NCI-H2196 treated with DMSO at 0.1 percent for 48 hours (cell line): Measurements from ENCODE around the gene CDKL4.
"Not testable (repeated sequence)": the region's sequence is repeated elsewhere in the genome, so short reads cannot be mapped to it uniquely, and the experiment has no call there.

Source experiments
- DNase-seq: peaks from one replicate; lab custom pipeline; 2025; ENCODE audit not compliant: unreplicated experiment; lab: John Stamatoyannopoulos, UW

The CDKL4 gene

GRCh38 chr2:39243469-39244123 is at the start of gene CDKL4:
Gene CDKL4 (minus strand): TSS chr2:39243970.
- no peak for DNase-seq

DNA sequence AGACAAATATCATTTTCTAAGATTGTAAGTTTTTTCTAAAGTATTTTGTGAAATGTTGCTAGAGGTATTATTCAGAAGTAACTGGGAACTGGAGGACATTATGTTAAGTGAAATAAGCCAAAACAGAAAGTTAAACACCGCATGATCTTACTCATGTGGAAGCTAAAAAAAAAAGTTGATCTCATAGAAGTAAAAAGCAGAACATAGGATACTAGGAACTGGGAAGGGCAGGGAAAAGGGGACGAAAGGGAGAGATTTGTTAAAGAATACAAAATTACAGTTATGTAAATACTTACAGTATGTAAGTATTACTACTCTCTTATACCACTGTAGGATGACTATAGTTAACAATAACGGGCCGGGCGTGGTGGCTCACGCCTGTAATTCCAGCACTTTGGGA is 46.7 kb upstream of the CDKL4 start:
- DNase-seq, result no peak

GRCh38 chr2:39289609-39290008 is 45.8 kb upstream of the CDKL4 start:
- DNase-seq, result no peak

- no peak for DNase-seq
Observed at GRCh38 chr2:39283561-39283960, 39.8 kb upstream of the CDKL4 start.

DNA sequence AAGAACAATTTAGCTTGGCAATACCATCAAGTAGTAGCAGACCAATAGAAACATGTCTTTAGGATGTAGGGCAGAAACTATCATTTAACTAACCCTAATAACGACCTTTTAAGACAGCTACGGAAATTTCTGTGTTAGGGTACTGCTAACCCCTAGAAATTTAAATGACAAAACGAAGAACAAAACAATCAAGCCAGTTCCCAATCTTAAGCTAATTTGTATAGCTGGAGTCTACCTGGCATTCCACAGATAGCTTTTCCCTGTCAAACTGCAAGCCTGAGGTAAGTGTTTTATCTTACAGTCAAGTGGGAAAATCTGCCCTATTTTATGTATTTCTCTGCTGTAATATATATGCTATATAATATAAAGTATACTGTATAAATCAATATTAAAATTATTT is 37.6 kb upstream of the CDKL4 start:
- no peak for DNase-seq

GRCh38 chr2:39275016-39275415 is 31.2 kb upstream of the CDKL4 start:
- no peak for DNase-seq

DNA sequence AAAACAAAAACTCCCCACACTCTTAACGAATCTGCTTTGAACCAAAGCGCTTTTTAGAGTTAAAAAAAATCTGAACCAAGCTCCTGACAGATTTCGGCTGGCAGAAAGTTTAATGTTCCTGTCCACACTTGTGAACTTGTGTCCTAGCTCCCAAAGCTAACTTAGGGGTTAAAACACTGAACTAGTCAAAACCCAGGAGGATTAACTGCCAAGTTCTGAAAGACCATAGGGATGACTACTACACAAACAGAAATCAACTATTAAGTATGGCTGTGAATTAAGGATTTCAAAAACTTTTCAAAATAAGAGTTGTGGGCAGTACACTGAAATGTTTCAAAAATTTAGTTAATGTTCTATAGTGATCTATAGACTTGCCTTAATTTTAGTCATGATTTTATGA is 26.2 kb upstream of the CDKL4 start:
- DNase-seq, result no peak

- DNase-seq, result no peak
Observed at GRCh38 chr2:39266916-39267434, 23.2 kb upstream of the CDKL4 start.

GRCh38 chr2:39266139-39266805 is 22.5 kb upstream of the CDKL4 start:
- DNase-seq, result no peak

- DNase-seq, result no peak
Observed at GRCh38 chr2:39265315-39265714, 21.5 kb upstream of the CDKL4 start.

DNA sequence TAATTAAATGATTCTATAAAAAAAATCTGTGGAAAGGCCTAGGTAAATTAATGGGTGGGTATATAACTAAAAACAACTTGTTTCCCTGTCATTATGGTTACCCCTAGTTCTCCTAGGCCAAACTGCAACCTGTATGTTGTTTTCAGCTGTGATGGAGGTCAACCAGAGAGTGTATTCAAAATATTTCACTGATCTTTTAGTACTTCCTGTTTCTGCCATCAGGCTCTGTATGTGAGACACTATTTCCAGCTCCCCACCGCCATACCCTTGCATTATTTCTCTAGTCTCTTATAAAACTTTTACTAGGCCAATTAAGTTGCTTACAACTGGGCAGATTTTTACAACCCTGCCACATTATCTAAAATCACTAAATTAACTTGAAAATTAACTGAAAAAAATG is 21.0 kb upstream of the CDKL4 start:
- no peak for DNase-seq

GRCh38 chr2:39260087-39260486 is 16.3 kb upstream of the CDKL4 start:
- no peak for DNase-seq

- no peak for DNase-seq
Observed at GRCh38 chr2:39256040-39256439, 12.3 kb upstream of the CDKL4 start.

DNA sequence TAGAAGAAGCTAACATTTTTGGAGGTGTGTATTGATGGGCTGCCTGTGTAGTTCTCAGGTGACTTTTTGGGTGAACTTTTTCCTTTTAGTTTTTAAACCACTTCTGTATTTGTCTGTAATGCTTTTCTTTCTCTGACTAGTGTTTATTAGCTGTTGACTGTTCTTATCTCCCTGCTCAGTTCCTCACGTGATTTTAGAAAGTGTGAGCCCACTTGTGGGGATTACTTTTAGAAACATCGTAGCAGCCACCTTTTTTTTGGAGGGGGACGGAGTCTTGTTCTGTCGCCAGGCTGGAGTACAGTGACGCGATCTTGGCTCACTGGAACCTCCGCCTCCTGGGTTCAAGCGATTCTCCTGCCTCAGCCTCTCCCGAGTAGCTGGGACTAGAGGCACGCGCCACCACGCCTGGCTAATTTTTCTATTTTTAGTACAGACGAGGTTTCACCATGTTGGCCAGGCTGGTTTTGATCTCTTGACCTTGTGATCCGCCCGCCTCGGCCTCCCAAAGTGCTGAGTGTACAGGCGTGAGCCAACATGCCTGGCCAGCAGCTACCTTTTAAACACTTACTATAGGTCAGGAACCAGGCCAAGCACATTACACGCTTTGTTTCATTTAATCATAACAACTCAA is 9.2 kb upstream of the CDKL4 start:
- no peak for DNase-seq

- no peak for DNase-seq
Observed at GRCh38 chr2:39247512-39248043, 3.8 kb upstream of the CDKL4 start.

GRCh38 chr2:39246382-39246980 is 2.7 kb upstream of the CDKL4 start:
- no peak for DNase-seq

DNA sequence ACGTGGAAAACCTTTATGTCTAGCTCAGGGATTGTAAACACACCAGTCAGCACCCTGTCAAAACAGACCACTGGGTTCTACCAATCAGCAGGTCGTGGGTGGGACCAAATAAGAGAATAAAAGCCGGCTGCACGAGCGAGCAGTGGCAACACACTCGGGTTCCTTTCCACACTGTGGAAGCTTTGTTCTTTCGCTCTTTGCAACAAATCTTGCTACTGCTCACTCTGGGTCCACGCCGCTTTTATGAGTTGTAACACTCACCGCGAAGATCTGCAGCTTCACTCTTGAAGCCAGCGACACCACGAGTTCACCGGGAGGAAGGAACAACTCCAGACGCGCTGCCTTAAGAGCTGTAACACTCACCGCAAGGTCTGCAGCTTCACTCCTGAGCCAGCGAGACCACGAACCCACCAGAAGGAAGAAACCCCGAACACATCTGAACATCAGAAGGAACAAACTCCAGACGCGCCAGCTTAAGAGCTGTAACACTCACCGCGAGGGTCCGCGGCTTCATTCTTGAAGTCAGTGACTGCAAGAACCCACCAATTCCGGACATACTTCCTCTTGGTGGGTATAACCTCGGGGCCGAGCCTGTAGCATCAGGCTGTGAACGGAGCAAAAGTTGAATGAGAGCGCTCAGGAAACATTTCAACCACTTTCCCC is 1.3 kb upstream of the CDKL4 start:
- not testable (repeated sequence) for DNase-seq

DNA sequence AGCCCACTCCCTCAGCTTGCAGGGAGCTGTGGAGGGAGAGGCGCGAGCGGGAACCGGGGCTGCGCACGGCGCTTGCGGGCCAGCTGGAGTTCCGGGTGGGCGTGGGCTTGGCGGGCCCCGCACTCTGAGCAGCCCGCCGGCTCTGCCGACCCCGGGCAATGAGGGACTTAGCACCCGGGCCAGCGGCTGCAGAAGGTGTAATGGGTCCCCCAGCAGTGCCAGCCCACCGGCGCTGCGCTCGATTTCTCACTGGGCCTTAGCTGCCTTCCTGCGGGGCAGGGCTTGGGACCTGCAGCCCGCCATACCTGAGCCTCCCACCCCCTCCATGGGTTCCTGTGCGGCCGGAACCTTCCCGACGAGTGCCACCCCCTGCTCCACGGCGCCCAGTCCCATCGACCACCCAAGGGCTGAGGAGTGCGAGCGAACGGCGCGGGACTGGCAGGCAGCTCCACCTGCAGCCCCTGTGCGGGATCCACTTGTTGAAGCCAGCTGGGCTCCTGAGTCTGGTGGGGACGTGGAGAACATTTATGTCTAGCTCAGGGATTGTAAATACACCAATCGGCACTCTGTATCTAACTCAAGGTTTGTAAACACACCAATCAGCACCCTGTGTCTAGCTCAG is 582 bp upstream of the CDKL4 start:
- not testable (repeated sequence) for DNase-seq

- no peak for DNase-seq
Observed at GRCh38 chr2:39241588-39241987, 2.2 kb downstream of the CDKL4 start.

GRCh38 chr2:39240758-39241157 is 3.0 kb downstream of the CDKL4 start:
- no peak for DNase-seq

- no peak for DNase-seq
Observed at GRCh38 chr2:39234754-39235153, 9.0 kb downstream of the CDKL4 start.
